ENCODE data around the gene TUBB4B. TPM values are rescaled to one million over a fixed set of nuclear protein-coding genes. Genes with fewer than 3 reads are reported as not detected.

Gene TUBB4B
- total RNA-seq, 1 donor from 2014 or later = 262 TPM

GRCh38 chr9:137252555-137253506 is 11.7 kb downstream of the TUBB4B start:
- no peak for DNase-seq (ENCODE audit: low read depth)
- TF ChIP-seq CTCF (IDR thresholded peaks at IDR 0.05; ENCODE audit: insufficient read depth, low read length, poor library complexity, severe bottlenecking) = no peak
- no peaks in the 10 kb centered on the region for H3K36me3 ChIP-seq (ENCODE audit: control insufficient read depth, insufficient read depth, low read length)
- H3K27me3 ChIP-seq (ENCODE audit: control insufficient read depth, insufficient read depth, low read length) = no peaks in the 10 kb centered on the region
- no peak overlapping the region for H3K4me3 ChIP-seq (ENCODE audit: low read depth, low read length)

GRCh38 chr9:137253717-137254623 is 12.9 kb downstream of the TUBB4B start:
- no peak for DNase-seq (ENCODE audit: low read depth)
- TF ChIP-seq CTCF (IDR thresholded peaks at IDR 0.05; ENCODE audit: insufficient read depth, low read length, poor library complexity, severe bottlenecking) = no peak
- Histone ChIP-seq H3K36me3 (ENCODE audit: control insufficient read depth, insufficient read depth, low read length) (no peaks in the 10 kb centered on the region), H3K4me3 (ENCODE audit: low read depth, low read length) (peak overlapping the region; percentile 63), H3K27me3 (ENCODE audit: control insufficient read depth, insufficient read depth, low read length) (no peaks in the 10 kb centered on the region)

GRCh38 chr9:137254624-137255447 is 13.7 kb downstream of the TUBB4B start, which contains the start of gene NELFB:
Gene NELFB, plus strand, starts transcription at chr9:137255327.
- Histone ChIP-seq H3K4me3 (ENCODE audit: low read depth, low read length) (peak within 1 kb of the TSS; percentile 67), H3K27me3 (ENCODE audit: control insufficient read depth, insufficient read depth, low read length) (no peaks in the 10 kb centered on the region), H3K36me3 (ENCODE audit: control insufficient read depth, insufficient read depth, low read length) (no peaks in the 10 kb centered on the region)
- TF ChIP-seq CTCF (IDR thresholded peaks at IDR 0.05; ENCODE audit: insufficient read depth, low read length, poor library complexity, severe bottlenecking) = no peak
- no peak for DNase-seq (ENCODE audit: low read depth)

GRCh38 chr9:137255448-137256114 is 14.5 kb downstream of the TUBB4B start:
- Histone ChIP-seq H3K36me3 (ENCODE audit: control insufficient read depth, insufficient read depth, low read length) (no peaks in the 10 kb centered on the region), H3K4me3 (ENCODE audit: low read depth, low read length) (peak overlapping the region; percentile 67), H3K27me3 (ENCODE audit: control insufficient read depth, insufficient read depth, low read length) (no peaks in the 10 kb centered on the region)
- DNase-seq (ENCODE audit: low read depth) = no peak
- no peak for TF ChIP-seq CTCF (IDR thresholded peaks at IDR 0.05; ENCODE audit: insufficient read depth, low read length, poor library complexity, severe bottlenecking)

GRCh38 chr9:137256362-137256761 is 15.3 kb downstream of the TUBB4B start:
- Histone ChIP-seq H3K36me3 (ENCODE audit: control insufficient read depth, insufficient read depth, low read length) (no peaks in the 10 kb centered on the region), H3K27me3 (ENCODE audit: control insufficient read depth, insufficient read depth, low read length) (no peaks in the 10 kb centered on the region), H3K4me3 (ENCODE audit: low read depth, low read length) (peak overlapping the region; percentile 67)
- no peak for TF ChIP-seq CTCF (IDR thresholded peaks at IDR 0.05; ENCODE audit: insufficient read depth, low read length, poor library complexity, severe bottlenecking)
- no peak for DNase-seq (ENCODE audit: low read depth)

All from kidney epithelial cell (primary cell).